NCI-H1105 treated with DMSO at 0.1 percent for 48 hours (cell line): ENCODE results near the gene SLC35E2B.
"Not testable (repeated sequence)": the region's sequence is repeated elsewhere in the genome, so short reads cannot be mapped to it uniquely, and the experiment has no call there.

ENCODE experiments used
- DNase-seq: peaks from one replicate; lab custom pipeline; 2025; lab: John Stamatoyannopoulos, UW

SLC35E2B gene

DNA sequence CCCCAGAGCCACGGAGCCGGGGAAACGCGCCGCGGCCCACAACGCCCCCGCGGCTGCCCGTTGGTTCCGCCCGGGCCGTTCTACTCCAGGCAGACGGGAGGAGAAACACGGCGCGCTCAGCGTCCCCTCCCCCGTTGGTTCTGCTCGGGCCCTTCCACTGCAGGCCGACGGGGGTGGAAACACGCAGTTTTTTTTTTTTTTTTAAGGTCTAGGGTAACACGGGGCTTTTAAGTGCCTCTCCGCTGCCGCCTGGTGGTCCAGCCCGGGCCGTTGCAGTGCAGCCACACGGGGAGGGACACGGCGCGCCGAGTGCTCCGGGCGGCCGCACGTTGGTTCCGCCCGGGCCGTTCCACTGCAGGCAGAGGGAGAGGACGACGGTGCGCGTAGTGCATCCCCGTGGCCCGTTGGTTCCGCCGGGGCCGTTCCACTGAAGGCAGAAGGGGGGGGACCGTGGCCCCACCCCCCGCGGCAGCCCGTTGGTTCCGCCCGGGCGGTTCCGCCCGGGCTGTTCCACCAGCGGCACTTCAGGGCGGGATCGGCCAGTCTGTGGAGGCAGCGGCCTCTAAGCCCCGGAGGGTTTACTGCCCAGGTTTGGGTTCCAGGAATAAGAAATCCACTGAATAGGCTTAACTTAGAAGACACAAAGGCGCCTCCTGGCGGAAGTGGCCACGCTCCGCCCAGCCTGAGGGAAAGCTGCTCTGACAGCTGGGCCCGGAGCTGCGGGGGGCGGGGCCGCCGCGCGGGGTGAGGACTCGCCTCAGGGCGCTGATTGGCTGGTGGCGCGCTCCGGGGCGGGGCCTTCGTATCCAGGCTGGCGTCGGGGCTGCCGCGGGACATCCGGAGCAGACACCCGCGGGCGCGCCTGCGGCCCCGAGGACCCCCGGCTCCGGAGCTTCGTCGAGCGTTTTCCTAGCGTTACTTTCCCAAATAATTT lies at the start of gene SLC35E2B:
SLC35E2B (minus strand) TSS at position 82 of the 934 bp plus-strand sequence. CDS start 16,096 bp downstream, outside the sequence.
- peak; percentile 80 for DNase-seq

DNA sequence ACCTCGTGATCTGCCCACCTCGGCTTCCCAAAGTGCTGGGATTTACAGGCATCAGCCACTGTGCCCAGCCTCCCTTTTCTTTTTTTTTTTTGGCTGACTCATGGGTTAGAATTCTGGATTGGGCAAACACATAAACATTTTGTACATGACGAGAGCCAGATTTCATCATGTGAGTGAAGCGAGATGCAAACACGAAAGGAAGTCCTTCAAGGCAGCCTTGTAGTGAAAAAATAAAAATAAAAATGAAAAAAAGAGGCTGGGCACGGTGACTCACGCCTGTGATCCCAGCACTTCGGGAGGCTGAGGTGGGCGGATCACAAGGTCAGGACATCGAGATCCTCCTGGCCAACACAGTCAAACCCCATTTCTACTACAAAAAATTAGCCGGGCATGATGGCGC lies 48.4 kb upstream of the SLC35E2B start:
- not testable (repeated sequence) for DNase-seq

DNA sequence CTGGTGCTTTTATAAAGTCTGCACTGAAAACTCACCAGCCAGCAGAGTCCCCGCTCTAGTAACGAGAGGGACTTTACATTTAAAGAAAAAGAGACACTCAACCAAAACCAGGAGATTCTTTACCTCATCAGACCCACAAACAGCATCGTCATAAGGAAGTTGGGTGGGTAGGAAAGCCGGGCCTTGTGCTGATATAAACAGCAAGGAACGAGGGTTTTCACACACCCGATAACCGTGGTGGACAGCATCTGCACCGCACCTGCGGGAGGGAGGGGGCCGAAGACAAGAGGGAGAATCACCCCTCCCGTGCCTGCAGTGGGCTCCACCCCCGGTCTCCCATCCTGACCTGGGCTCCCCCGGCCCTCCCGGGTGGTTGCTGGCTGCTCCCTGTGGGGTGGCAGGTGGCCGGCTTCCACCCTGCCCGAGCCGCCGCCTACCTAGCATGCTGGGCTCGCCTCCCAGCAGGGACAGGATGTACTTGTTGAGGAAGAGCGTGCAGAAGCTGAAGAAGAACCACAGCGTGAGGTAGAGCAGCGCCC lies 46.3 kb upstream of the SLC35E2B start:
- not testable (repeated sequence) for DNase-seq

DNA sequence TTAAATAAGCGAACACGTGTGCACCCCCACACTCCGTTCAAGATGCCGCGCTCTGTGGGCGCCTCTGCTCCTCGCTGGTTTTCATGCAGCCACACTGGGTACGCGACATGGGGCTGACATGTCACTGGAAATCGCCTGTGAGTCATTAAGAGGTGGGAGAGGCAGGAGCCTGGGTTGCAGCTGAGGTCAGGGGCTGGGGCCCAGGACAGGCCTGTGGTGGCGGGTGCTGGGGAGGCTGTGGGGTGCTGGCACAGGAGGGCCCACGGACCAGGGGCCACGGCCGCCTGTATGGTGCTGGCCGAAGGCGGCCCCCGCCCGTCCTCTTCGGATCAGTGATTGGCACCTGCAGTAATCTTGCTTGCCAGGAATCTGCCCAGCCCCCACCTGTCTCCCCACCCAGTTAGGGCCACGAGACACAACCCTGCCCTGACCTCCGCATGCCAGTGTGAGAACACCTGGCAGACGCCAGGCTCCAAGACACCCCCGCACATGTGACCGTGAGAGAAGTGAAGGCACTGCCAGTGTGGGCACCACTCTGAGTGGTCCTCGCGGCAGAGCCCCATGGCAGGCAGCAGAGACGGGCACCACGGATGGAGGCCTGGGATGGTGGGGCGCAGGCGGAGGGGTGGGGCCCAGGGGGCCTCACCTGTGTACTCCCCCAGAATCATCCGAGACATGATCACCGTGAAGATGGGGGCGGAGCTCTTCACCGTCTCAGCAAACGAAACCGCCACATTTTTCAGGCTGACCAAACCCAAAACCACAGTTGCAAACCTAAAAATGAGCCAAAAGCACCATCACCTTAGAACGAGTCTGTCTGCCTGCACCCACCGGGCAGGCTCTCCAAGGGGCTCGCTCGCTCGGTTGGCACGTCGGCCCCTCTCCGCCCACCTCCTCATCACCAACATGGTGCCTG lies 45.3 kb upstream of the SLC35E2B start:
- not testable (repeated sequence) for DNase-seq

DNA sequence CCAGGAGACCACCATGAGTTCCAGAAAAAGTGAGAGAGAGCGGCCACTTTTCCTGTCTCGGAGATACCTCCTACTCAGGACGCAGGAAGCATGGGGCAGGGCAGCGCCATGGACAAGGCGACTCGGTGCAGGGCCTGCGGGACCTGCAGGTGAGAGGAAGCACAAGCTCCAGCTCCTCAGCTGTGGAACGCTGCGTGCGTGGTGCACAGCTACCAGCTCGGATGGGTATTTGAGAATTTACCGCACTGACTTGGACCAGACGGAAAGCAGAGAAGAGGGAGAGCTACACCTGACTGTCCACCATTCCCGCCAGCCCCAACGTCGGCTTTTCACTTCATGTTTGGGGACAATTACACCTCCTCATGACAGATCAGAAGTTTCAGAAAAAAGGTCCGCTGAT lies 39.8 kb upstream of the SLC35E2B start:
- no peak for DNase-seq

DNA sequence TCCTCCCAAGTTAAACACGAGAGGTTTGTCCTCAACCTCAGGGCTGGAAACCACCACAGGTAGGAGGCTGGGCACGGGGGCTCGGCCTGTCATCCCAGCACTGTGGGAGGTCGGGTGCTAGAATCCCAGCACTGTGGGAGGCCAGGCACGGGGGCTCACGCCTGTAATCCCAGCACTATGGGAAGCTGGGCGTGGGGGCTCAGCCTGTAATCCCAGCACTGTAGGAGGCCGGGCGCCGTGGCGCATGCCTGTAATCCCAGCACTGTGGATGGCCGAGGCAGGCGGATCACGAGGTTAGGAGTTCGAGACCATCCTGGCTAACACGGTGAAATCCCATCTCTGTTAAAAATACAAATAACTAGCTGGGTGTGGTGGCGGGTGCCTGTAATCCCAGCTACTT lies 38.3 kb upstream of the SLC35E2B start:
- no peak for DNase-seq

DNA sequence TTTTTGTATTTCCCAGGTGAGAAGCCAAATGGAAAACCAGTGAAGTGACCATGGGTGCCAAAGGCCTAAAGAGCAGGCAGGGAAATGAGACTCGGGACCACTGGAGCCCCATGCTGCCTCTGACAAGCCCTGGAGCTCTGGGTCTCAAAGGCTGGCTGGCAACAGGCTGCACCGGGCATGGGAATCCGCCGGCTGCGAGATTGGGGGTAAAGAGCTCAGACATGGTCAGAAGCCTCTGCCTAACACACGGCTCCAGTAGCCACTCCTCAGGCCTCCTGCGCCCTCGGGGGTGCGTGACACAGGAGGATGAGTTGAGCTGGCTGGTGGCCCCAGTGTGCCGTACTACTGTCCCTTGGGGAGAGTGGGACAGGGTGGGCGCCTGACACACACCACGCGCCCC lies 37.6 kb upstream of the SLC35E2B start:
- not testable (repeated sequence) for DNase-seq

DNA sequence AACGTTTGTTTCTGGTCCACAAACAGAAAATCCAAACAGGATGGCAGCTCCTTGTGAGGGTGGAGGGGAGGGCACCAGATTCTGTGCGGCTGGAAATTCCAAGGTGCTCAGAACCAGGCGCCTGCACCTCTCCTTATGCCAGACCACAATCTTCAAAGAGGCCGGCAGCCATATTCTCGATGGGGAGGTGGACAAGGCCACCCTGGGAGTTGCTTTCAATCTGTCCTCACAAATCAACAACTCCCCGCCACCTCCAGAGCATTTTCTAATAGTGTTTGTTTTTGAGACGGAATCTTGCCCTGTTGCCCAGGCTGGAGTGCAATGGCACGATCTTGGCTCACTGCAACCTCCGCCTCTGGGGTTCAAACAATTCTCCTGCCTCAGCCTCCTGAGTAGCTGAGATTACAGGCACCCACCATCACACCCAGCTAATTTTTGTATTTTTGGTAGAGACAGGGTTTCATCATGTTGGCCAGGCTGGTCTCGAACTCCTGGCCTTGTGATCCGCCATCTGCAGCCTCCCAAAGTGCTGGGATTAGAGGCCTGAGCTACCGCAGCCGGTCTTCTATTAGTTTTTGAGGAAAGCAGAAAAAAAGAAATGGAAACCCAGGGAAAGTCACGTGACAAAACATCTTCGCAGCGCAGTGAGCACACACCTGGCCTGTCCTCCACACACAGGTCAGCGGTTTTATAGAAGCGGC lies 36.7 kb upstream of the SLC35E2B start:
- not testable (repeated sequence) for DNase-seq

DNA sequence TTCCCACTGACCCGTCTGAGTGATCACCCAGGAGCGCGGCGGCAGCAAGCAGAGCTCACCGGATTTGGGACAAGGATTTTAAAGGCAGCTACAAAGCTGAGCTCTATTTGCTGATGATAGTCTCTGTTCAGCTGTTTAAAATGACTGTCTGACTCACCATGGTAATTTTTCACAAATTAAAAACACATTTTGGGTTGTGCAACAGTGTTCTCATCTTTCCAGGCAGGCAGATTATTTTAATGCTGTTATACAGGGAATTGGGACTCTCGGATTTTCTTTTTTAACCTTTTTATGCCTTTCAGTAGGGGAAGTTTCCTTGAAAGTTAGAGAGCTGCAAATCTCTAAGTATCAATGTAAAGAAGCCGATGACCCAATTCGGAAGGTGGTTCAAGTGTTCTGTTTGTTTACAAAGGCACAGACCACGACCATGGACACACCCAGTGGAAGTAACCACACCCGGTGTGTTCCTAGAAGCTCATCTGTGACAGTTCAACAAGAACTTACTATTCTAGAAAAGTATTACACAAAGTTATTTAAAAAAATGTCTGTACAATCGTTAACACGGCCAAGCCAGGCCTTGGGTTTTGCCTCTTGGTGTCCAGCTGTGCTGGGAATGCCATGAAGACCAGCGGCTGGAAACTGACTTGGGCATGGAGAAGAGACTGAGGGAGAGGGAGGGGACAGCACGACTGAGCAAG lies 35.9 kb upstream of the SLC35E2B start:
- not testable (repeated sequence) for DNase-seq

DNA sequence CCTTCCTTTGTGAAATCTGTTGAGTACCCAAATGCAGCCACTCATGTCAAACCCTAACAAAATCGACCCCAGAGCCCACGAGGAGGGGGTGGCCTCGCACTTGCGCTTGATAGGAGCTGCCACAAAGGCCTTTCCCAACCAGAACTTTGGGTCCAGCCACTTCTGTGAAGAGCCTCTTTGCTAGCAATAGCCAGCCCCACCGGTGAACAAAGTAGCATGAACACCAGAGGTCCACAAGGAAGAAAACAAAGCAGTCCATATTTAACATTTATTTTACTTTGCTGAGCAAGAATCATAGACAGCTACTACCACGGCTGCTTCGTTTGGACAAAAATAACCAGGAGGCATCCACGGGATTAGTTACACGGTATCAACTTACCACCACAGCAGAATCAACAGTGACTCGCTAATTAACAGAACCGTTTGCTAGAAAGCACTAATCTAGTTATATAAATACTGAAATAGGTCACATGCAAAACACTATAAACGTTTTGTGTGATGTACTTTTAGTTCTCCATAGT lies 34.6 kb upstream of the SLC35E2B start:
- not testable (repeated sequence) for DNase-seq

DNA sequence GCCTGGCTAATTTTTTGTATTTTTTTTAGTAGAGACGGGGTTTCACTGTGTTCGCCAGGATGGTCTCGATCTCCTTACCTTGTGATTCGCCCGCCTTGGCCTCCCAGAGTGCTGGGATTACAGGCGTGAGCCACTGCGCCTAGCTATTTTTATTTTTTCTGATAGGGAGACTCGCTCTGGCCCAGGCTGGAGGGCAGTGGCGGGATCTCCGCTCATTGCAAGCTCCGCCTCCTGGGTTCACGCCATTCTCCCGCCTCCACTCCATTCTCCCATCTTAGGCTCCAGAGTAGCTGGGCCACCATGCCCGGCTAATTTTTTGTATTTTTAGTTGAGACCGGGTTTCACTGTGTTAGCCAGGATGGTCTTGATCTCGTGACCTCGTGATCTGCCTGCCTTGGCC lies 33.5 kb upstream of the SLC35E2B start:
- not testable (repeated sequence) for DNase-seq

DNA sequence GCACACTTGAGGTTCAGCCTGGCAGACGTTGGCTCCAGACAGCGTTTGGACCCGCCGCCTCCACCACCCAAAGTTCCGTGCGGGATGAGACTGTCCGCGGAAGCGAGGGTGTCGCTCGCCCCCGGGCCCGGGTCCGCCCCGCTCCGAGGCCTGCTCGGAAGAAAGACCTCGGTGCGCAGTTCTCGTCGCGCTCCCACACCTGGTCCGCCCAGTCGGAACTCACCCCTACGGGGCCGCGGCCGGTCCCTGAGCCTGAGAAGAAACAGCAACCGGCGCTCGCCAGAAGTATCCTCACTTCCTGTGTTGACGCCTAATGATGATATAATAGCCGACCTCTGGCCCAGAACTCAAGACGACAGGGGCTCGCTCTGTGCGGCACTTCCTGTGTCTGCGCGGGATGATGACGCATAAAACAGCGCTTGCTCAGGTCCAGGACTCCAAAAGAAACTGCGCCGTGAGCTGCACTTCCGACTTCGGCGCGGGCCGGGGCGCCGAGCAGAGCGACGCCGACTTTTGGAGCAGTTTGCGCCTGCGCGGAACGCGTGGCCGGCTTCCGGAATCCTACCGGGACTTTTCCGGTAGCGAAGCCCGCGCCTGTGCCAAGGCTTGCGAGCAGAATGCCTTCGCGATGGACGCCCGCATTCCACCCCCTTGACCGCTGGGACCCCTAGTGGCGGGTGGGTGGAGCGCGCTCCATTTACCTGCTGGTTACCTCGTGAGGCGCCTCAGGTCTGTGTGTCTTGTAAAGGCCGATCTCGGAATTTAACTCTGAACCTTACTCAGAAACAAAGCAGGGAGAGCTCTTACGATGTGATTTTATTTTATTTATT lies 31.7 kb upstream of the SLC35E2B start, which contains the start of gene CDK11A:
CDK11A (minus strand) TSS at position 323 of the 830 bp plus-strand sequence. CDS start 1,539 bp downstream, outside the sequence.
- peak; percentile 97 for DNase-seq

DNA sequence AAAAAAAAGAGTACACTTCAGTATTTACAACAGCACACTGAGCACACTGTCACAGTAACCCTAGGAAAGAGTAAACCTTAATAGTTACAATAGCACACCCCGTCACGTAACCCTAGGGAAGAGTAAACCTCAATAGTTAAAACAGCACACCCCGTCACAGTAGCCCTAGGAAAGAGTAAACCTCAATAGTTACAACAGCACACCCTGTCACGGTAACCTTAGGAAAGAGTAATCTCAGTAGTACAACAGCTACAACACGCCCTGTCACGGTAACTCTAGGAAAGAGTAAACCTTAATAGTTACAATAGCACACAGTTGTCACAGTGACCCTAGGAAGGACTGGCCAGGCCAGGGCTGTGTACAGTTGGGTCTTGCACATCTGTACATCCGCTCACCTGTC lies 28.6 kb upstream of the SLC35E2B start:
- DNase-seq: no peak

DNA sequence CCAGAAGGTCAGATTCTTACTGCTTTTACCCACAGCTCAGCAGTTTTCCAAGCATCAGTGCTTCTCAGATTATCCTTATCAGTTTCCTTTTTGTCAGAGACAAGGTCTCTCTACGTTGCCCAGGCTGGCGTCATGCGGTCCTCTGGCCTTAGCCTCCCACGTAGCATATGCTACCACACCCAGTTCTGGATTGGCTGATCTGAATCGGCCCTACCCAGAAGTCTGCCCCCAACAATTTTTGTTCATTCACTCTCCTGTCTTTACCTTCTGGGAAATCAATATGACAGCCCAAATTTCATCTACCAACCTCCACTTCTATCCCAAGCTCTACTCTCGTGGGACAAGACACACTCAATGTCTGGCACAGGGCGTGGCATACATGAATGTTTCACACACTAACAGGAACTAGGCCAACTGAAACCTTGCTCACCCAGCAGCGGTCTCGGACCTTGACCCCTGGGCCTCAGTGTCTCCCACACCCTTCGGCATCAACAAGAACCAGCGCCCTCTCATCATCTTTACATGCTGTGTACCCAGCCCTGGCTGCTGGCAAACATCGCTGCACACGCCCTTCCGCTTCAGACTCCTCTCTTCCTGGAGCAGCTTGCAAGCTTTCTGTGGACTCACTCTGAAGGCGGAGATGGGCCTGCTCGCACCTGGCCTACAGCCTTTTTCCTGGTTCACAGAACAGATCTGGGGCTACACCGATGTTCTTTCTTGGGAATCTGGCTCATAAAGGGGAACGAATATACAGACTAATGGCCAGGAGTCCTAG lies 22.7 kb upstream of the SLC35E2B start:
- DNase-seq: not testable (repeated sequence)

DNA sequence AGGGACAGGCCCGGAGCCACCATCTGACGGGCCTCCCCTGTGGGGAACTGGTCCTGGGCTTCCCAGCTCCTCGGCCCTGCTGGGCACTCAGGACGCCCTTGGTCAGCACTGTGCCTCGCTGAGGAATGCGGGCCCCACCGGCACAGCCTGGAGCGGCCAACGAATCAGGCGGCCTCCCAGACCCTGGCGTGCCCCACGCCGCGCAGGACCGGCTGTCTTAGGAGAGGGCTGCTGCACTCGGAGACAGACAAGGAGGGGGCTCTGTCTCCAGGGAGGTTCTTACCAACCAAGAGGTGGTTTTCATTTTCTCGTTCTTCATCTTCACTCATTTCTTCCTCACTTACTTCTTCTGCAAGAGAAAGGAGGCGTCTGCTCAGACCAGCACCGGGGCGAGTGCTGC lies 15.3 kb upstream of the SLC35E2B start:
- DNase-seq: not testable (repeated sequence)

DNA sequence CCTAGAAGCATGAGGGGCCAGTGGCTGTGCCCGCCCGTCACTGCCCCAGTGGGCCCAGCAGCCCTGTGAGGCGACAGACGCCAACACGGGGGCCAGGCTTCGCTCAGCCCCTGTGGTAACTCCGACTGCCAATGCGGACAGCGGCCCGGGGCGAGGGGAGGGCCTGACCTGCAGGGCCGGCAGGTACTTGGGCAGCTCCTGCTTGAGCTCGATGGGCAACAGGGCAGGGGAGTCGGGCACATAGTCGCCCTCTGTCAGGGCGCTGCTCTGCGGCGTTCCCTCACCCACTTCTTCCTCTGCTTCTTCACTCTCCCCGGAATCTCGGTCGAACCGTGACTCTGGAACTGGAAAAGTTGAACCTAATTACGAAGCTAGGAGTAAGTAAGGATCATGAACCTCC lies 14.6 kb upstream of the SLC35E2B start:
- DNase-seq: not testable (repeated sequence)

DNA sequence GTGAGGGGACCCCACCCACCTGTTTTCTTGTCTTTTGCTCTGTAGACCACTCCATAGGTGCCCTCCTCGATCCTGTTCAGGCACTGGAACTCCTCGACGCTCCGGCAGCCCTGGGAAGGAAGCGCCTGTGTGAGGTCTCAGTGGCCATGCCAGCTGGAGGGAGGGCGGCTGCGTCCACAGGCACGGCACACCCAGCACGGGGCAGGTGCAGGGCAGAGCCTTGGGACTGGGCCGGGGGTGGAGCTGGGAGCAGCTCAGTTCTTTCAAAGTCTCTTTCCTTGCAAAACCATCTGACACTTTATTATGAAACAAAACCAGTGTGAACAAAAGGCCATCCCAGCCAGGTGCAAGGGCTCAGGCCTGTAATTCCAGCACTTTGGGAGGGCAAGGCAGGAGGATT lies 13.0 kb upstream of the SLC35E2B start:
- not testable (repeated sequence) for DNase-seq

DNA sequence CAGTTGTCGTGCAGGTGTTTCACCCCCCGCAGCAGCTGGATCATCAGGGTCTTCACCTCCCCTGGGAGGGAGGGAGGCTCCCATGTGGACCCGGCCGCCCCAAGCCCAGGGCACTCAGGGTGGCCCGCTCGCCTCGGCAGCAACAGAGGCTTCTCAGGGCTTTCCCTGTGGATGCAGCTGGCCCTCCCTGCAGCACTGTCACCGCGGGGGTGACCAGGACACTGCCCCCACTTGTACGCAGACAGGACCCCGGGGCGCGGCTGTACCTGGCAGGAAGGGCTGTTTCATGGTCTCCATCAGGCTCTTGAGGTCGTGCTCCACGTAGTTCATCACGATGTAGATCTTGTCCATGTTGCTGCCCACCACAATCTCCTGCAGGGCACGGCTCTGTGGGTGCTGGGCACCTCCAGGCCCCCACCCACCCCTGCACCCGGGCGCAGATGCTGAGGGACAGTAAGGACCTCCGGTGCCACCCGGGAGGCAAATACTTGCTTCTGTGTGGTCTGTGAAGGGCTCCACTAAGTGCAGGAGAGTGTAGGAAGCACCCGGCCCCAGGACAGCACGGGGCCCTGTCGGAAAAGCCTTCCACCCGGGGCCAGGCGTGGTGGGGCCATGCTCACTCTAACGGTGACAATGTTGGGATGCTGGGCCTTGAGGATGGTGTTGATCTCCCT lies 11.8 kb upstream of the SLC35E2B start:
- DNase-seq: not testable (repeated sequence)
